ENCODE measurements around the gene SPON1. TPM values are rescaled to one million over a fixed set of nuclear protein-coding genes. Genes with fewer than 3 reads are reported as not detected.

SPON1 gene
- total and polyA plus RNA-seq, 10 of the 15 experiments (the other 5 are each of a cell fraction or from before 2014, with no cell fraction given): 0.13 to 1.1 (median 0.18) TPM; not detected in 5

GRCh38 chr11:14109742-14110141 is 147.2 kb downstream of the SPON1 start:
- TF ChIP-seq FOXM1 (IDR thresholded peaks at IDR 0.05; ENCODE audit: low read depth, low read length): no peak
- no peak for TF ChIP-seq RB1 (IDR thresholded peaks at IDR 0.05; ENCODE audit: borderline replicate concordance)
- Histone ChIP-seq H3K9me3 (replicated peaks; ENCODE audit: control insufficient read depth, insufficient read depth, low read length) (no peaks in the 10 kb centered on the region), H3K4me3 (no peak overlapping the region), H3K9ac (ENCODE audit: control insufficient read depth, insufficient read depth, low read length) (no peak overlapping the region), H3K27ac (ENCODE audit: control insufficient read depth, insufficient read depth) (no peak overlapping the region), H3K4me2 (ENCODE audit: control insufficient read depth, insufficient read depth) (no peak overlapping the region), H3K27me3 (replicated peaks in 1 of 2; ENCODE audit: control insufficient read depth in 2 of 2, insufficient read depth in 2 of 2, low read length in 1 of 2) (no peaks in the 10 kb centered on the region), H2AFZ (ENCODE audit: control insufficient read depth, low read depth, low read length) (no peak overlapping the region), H3K36me3 (ENCODE audit: control insufficient read depth in 2 of 2, insufficient read depth in 2 of 2, low read length in 1 of 2) (no peaks in the 10 kb centered on the region), H4K20me1 (ENCODE audit: control insufficient read depth, insufficient read depth) (no peaks in the 10 kb centered on the region), H3K4me1 (ENCODE audit: control insufficient read depth, insufficient read depth, low read length) (no peaks in the 10 kb centered on the region), H3K79me2 (ENCODE audit: control insufficient read depth, insufficient read depth, low read length) (no peaks in the 10 kb centered on the region)
- in situ Hi-C loops (cut with MboI) (no loop called here), intact Hi-C loops (cut with micrococcal nuclease; ENCODE audit: unreplicated experiment) (no loop called here)
- WGBS (ENCODE audit: insufficient coverage, insufficient replicate concordance, low lambda C conversion rate, missing lambda C conversion rate): 0% methylated on average over 1 of the region's 1 CpG
- POLR2A ChIA-PET: no interaction called here
- SMC1A ChIA-PET (ENCODE audit: uncharacterized antibody, unreplicated experiment): interaction anchor here (0.8 to 1.3 kb wide), 2 partner anchors 39 to 46 kb away, joined by 3 read pairs; no protein-coding TSS in a partner anchor
- DNase-seq (ENCODE audit: low read depth, low spot score) (no peak), ATAC-seq (no peak), FAIRE-seq (no peak)
- RAD21 ChIA-PET (ENCODE audit: unreplicated experiment): interaction anchor here (0.6 kb wide), 1 partner anchor 91 kb away, joined by 4 read pairs; no protein-coding TSS in a partner anchor
- no TSS peak for BruUV-seq (replicated peaks)
- CTCF ChIA-PET: no interaction called here

- Histone ChIP-seq H3K27ac (ENCODE audit: control insufficient read depth, insufficient read depth) (no peak overlapping the region), H3K9ac (ENCODE audit: control insufficient read depth, insufficient read depth, low read length) (no peak overlapping the region), H3K4me3 (no peak overlapping the region), H4K20me1 (ENCODE audit: control insufficient read depth, insufficient read depth) (no peaks in the 10 kb centered on the region), H2AFZ (ENCODE audit: control insufficient read depth, low read depth, low read length) (no peak overlapping the region), H3K4me2 (ENCODE audit: control insufficient read depth, insufficient read depth) (no peak overlapping the region), H3K9me3 (replicated peaks; ENCODE audit: control insufficient read depth, insufficient read depth, low read length) (no peaks in the 10 kb centered on the region), H3K36me3 (ENCODE audit: control insufficient read depth in 2 of 2, insufficient read depth in 2 of 2, low read length in 1 of 2) (no peaks in the 10 kb centered on the region), H3K27me3 (replicated peaks in 1 of 2; ENCODE audit: control insufficient read depth in 2 of 2, insufficient read depth in 2 of 2, low read length in 1 of 2) (no peaks in the 10 kb centered on the region), H3K4me1 (ENCODE audit: control insufficient read depth, insufficient read depth, low read length) (no peaks in the 10 kb centered on the region), H3K79me2 (ENCODE audit: control insufficient read depth, insufficient read depth, low read length) (no peaks in the 10 kb centered on the region)
- TF ChIP-seq IKZF1 (conservative IDR thresholded peaks at IDR 0.05): no peak
- no peak for TF ChIP-seq ESRRA (IDR thresholded peaks at IDR 0.05; ENCODE audit: low read length)
- DNase-seq (ENCODE audit: low read depth, low spot score): no peak
- in situ Hi-C loops (cut with MboI): no loop called here
- ChIA-PET POLR2A (no interaction called here), SMC1A (ENCODE audit: uncharacterized antibody, unreplicated experiment) (no interaction called here), CTCF (no interaction called here), RAD21 (ENCODE audit: unreplicated experiment) (no interaction called here)
- no TSS peak for BruUV-seq (replicated peaks)
- intact Hi-C loops (cut with micrococcal nuclease; ENCODE audit: unreplicated experiment): no loop called here
- no peak for FAIRE-seq
- 0% methylated on average over 2 of the region's 2 CpGs for WGBS (ENCODE audit: insufficient coverage, insufficient replicate concordance, low lambda C conversion rate, missing lambda C conversion rate)
- ATAC-seq: no peak
Measured at GRCh38 chr11:14110629-14111028, 148.1 kb downstream of the SPON1 start.
